ENCODE data around the gene BRAF.

DNA sequence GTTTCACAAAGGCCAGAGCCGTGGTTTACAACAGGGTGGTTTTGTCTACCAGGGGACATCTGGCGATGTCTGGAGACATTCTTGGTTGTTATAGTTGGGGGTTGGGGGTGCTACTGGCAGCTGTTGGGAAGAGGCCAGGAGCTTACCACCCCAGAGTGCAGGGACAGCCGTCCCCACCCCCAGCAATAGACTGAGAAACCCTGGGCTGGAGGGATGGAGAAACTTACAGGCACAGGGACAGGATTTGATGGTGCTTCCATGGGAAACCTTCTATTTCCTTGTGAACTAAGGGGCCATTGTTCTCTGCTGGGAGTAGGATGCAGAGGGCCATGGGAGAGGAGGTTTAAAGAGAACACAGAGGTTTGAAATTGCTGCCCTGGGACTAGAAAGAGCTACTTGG, 241.1 kb downstream of the BRAF start:
- TF ChIP-seq ZNF565 (CRISPR knock-in tag; conservative IDR thresholded peaks at IDR 0.05; ENCODE audit: low read depth) (no peak), RARB (CRISPR knock-in tag; IDR thresholded peaks at IDR 0.05) (no peak), BACH2 (CRISPR knock-in tag; IDR thresholded peaks at IDR 0.05; ENCODE audit: borderline replicate concordance) (no peak), TCF4 (CRISPR knock-in tag; IDR thresholded peaks at IDR 0.05; ENCODE audit: borderline replicate concordance) (no peak), ARNTL (CRISPR knock-in tag; IDR thresholded peaks at IDR 0.05; ENCODE audit: borderline replicate concordance, low read depth) (no peak), ZFP3 (CRISPR knock-in tag; IDR thresholded peaks at IDR 0.05) (no peak), ZFP30 (CRISPR knock-in tag; IDR thresholded peaks at IDR 0.05) (no peak), PPARA (CRISPR knock-in tag; IDR thresholded peaks at IDR 0.05; ENCODE audit: borderline replicate concordance) (no peak), GLIS3 (CRISPR knock-in tag; IDR thresholded peaks at IDR 0.05) (no peak), ISL1 (CRISPR knock-in tag; IDR thresholded peaks at IDR 0.05) (no peak)
